Fibroblast of pulmonary artery (primary cell): ENCODE data around the gene UBE3A.

Experiments used
- DNase-seq: peaks from one replicate; pipeline ENCODE4 v3.0.0-alpha.2; 2010; ENCODE audit warnings: low read depth
- H3K4me3 ChIP-seq: replicated peaks from 2 replicates; pipeline ENCODE4 v1.5.1; 2011; ENCODE audit warnings: low read depth, mild to moderate bottlenecking, control low read depth, low read length, moderate library complexity
- TF ChIP-seq, protein P1 (sequence below): IDR thresholded peaks from 2 replicates; pipeline ENCODE4 v1.5.1; 2011; ENCODE audit warnings: mild to moderate bottlenecking, control low read depth, low read length, inconsistent platforms; ENCODE audit errors: missing control alignments

The UBE3A gene

DNA sequence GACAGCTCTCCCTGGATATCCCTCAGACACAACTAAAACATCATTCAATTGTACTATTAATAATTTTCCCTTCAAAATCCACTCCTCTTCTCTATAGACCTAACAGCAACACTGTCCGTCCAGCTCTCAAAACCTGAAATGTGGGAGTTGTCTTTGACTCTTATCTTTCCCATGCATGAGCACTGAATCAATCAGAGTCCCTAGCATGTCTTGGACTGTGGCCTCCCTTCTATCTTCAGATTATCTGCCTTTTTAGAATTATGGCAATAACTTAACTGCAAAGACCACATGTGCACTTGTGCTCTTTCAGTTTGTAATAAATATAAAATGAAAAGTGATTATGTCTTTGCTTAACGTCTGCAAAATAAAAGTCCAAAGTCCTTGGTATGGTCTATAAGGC, 107.0 kb downstream of the UBE3A start:
- DNase-seq, result no peak
- H3K4me3 ChIP-seq, result no peak overlapping the region
- TF ChIP-seq, protein P1, sequence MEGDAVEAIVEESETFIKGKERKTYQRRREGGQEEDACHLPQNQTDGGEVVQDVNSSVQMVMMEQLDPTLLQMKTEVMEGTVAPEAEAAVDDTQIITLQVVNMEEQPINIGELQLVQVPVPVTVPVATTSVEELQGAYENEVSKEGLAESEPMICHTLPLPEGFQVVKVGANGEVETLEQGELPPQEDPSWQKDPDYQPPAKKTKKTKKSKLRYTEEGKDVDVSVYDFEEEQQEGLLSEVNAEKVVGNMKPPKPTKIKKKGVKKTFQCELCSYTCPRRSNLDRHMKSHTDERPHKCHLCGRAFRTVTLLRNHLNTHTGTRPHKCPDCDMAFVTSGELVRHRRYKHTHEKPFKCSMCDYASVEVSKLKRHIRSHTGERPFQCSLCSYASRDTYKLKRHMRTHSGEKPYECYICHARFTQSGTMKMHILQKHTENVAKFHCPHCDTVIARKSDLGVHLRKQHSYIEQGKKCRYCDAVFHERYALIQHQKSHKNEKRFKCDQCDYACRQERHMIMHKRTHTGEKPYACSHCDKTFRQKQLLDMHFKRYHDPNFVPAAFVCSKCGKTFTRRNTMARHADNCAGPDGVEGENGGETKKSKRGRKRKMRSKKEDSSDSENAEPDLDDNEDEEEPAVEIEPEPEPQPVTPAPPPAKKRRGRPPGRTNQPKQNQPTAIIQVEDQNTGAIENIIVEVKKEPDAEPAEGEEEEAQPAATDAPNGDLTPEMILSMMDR, result no peak

DNA sequence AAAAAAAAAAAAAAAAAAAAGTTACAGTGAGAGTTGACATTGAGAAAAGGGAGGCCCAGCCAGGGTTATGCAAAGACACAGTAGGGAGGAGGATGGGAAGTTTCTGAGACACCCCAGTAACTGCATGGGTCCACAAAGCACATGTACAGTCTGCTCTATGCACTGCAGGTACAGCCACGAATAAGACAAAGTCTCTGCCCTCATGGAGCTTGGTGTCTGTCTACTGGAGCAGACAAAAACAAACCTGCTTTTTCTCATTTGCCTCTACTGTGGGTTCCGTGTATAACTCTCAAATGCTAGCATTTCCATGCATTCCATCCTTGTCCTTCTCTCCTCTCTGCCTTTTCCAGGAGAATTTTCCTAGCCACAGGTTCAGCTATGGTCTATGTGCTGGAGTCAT, 107.4 kb downstream of the UBE3A start:
- TF ChIP-seq, protein P1, result no peak
- DNase-seq, result no peak
- H3K4me3 ChIP-seq, result no peak overlapping the region

DNA sequence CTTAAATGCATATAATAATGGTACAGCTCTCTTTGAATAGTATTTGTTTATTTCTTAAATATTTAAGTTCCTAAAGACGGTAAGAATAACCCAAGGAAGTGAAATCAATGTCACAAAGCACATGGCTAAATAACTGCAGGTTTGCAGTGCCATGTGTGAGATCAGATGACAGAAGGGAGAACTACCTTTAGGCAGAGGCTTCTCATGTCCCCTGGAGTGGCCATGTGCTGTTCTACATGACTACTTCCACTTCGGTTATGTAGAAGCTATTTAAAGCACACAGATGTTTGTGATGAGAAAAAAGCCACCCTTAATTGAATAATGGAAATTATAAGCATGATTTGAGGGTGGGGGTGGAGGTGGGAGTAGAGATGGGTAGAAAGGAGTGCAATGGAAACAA, 109.1 kb downstream of the UBE3A start:
- TF ChIP-seq, protein P1, result no peak
- no peak overlapping the region for H3K4me3 ChIP-seq
- no peak for DNase-seq

DNA sequence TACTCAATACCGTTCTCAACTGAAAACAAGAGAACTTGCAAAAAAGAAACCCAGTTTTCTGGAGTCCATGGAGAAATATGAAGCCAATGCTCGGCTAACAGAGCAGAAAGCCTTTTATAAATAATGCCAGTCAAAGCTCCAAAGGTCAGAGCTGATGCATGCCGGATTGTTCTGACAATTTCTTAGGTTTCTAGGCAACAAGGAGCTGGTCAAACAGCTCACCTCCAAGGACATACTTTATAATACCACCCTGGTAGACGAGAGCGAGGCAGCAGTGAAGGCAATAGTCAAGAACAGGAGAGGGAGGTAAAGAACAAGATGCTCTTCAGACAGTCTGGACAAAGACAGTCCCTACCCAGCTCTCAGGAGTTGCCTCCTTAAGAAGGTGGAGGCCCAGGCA, 111.1 kb downstream of the UBE3A start:
- DNase-seq, result no peak
- no peak overlapping the region for H3K4me3 ChIP-seq
- TF ChIP-seq, protein P1, result no peak

DNA sequence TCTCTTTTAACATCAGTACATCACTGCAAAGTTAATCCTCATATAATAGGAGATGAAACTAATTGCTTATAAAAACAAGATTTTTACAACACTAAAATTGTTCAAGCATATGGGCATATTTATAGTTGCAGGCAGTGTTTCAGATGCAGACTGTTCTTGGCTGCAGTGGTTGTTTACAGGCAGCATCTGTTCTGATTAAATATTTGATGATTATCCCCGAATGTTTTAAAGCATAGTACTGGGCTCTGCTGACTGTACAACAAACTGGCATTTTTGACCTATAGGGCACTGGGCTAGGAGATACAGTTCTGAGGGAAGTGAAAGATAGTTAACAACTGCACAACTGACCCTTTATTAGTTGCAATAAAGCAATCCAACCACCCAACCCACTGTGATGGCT, 113.6 kb downstream of the UBE3A start:
- DNase-seq, result no peak
- no peak overlapping the region for H3K4me3 ChIP-seq
- TF ChIP-seq, protein P1, result no peak

DNA sequence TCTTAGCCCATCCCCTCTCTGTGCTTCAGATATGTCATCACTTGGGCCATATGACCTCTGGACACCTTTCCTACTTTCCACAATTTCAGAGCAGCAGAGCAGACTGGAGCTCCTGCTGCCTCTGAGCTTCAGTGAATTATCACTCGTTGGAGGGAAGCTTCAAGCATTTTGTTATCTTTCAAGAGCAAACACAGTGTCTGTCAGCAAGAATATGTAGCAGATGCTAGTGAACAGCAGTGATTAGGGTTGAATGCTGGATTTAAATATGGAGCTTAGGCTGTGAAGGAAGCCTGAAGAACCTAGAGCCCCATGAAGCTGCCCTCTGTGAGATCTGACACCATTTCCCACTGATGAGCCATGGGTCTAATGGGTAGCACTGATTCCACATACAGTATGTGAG, 115.4 kb downstream of the UBE3A start:
- DNase-seq, result no peak
- TF ChIP-seq, protein P1, result no peak
- H3K4me3 ChIP-seq, result no peak overlapping the region

DNA sequence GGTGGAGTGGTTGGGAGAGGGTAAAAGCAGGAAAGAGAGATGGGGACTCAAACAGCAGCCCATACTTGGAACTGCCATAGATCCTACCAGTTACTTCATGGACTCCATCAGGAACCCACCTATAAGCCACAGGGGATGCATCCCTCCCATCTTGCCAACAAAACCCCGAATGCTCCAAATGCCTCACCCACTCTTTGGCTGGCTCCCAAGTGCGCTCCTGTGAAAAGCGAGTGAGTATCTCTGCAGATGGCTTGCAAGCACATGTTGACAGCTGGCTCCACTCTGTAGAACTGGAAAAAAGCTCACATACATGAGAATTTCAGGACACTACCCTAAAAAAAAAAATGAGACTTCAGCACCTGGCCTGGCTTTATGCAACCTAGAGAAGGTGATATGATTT, 151.0 kb downstream of the UBE3A start:
- no peak for DNase-seq
- no peak overlapping the region for H3K4me3 ChIP-seq
- TF ChIP-seq, protein P1, result no peak
